HG03045 (cell line): ENCODE data around the gene LTB4R.
"Not testable (repeated sequence)": the region's sequence is repeated elsewhere in the genome, so short reads cannot be mapped to it uniquely, and the experiment has no call there.

Source experiments
- ATAC-seq: cut with Tn5 transposase; IDR thresholded peaks from one replicate; pipeline ENCODE4 v1.9.1; 2021; ENCODE audit warnings: mild to moderate bottlenecking, moderate library complexity; ENCODE audit not compliant: unreplicated experiment

The LTB4R gene

GRCh38 chr14:24338843-24339242, 27.5 kb downstream of the LTB4R start:
- ATAC-seq, result no peak

GRCh38 chr14:24339284-24340151, 28.2 kb downstream of the LTB4R start, which contains the start of gene RIPK3:
TSS of gene RIPK3 (minus strand) at chr14:24339991. CDS start at chr14:24339826, 165 bp downstream.
- ATAC-seq, result peak; percentile 83

GRCh38 chr14:24340606-24341005, 29.3 kb downstream of the LTB4R start:
- no peak for ATAC-seq

- ATAC-seq, result no peak
Measured at GRCh38 chr14:24342889-24343288, 31.6 kb downstream of the LTB4R start.

GRCh38 chr14:24343795-24344660, 32.7 kb downstream of the LTB4R start:
- ATAC-seq, result no peak

- no peak for ATAC-seq
Measured at GRCh38 chr14:24347134-24347533, 35.8 kb downstream of the LTB4R start.

GRCh38 chr14:24348186-24348585, 36.9 kb downstream of the LTB4R start:
- no peak for ATAC-seq

GRCh38 chr14:24349742-24350141, 38.4 kb downstream of the LTB4R start:
- ATAC-seq, result no peak

GRCh38 chr14:24351517-24351916, 40.2 kb downstream of the LTB4R start:
- ATAC-seq, result no peak

- ATAC-seq, result no peak
Measured at GRCh38 chr14:24353559-24354481, 42.5 kb downstream of the LTB4R start.

- not testable (repeated sequence) for ATAC-seq
Measured at GRCh38 chr14:24354482-24354825, 43.2 kb downstream of the LTB4R start.

- no peak for ATAC-seq
Measured at GRCh38 chr14:24355009-24355408, 43.7 kb downstream of the LTB4R start.

GRCh38 chr14:24356208-24356607, 44.9 kb downstream of the LTB4R start:
- no peak for ATAC-seq

- ATAC-seq, result no peak
Measured at GRCh38 chr14:24360281-24360680, 49.0 kb downstream of the LTB4R start.

- no peak for ATAC-seq
Measured at GRCh38 chr14:24361326-24361725, 50.0 kb downstream of the LTB4R start.

GRCh38 chr14:24362241-24362960, 51.1 kb downstream of the LTB4R start:
- ATAC-seq, result no peak

- no peak for ATAC-seq
Measured at GRCh38 chr14:24363401-24363800, 52.1 kb downstream of the LTB4R start.

- no peak for ATAC-seq
Measured at GRCh38 chr14:24364841-24365240, 53.5 kb downstream of the LTB4R start.

- no peak for ATAC-seq
Measured at GRCh38 chr14:24365600-24366412, 54.5 kb downstream of the LTB4R start.
